Measurements from ENCODE around the gene CENPC.
"Not testable (repeated sequence)": the region's sequence is repeated elsewhere in the genome, so short reads cannot be mapped to it uniquely, and the experiment has no call there.

Gene CENPC

GRCh38 chr4:67531379-67531962 is 13.8 kb downstream of the CENPC start:
- Histone ChIP-seq H3K4me3 (ENCODE audit: low read length in 2 of 2) (no peak overlapping the region), H3K9me3 (ENCODE audit: control insufficient read depth in 2 of 2, low read length in 2 of 2) (no peaks in the 10 kb centered on the region), H3K27ac (ENCODE audit: low read length) (no peak overlapping the region), H3K9ac (ENCODE audit: low read length in 2 of 2) (no peak overlapping the region), H3K4me1 (ENCODE audit: control insufficient read depth, insufficient read depth, low read length) (no peaks in the 10 kb centered on the region), H3K27me3 (ENCODE audit: control insufficient read depth in 1 of 2, insufficient read depth in 2 of 2, low read length in 2 of 2) (no peaks in the 10 kb centered on the region), H3K36me3 (ENCODE audit: control insufficient read depth in 2 of 2, insufficient read depth in 2 of 2, low read length in 2 of 2) (peaks cover 6 to 20% of the 10 kb centered on the region in 2 donors)

DNA sequence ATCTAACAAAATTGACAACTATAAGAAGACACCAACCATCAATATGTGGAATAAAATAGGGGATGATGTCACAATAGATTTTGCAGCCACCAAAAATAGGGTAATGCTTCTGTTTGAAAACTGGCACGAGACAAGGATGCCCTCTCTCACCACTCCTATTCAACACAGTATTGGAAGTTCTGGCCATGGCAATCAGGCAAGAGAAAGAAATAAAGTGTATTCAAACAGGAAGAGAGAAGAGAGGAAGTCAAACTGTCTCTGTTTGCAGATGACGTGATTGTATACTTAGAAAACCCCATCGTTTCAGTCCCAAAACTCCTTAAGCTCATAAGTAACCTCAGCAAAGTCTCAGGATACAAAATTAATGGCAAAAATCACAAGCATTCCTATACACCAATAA is 21.2 kb downstream of the CENPC start:
- not testable (repeated sequence) for H3K4me3 ChIP-seq (ENCODE audit: low read length in 2 of 2); H3K36me3 ChIP-seq (ENCODE audit: control insufficient read depth in 2 of 2, insufficient read depth in 2 of 2, low read length in 2 of 2); H3K27ac ChIP-seq (ENCODE audit: low read length); H3K4me1 ChIP-seq (ENCODE audit: control insufficient read depth, insufficient read depth, low read length); H3K9me3 ChIP-seq (ENCODE audit: control insufficient read depth in 2 of 2, low read length in 2 of 2); H3K9ac ChIP-seq (ENCODE audit: low read length in 2 of 2); H3K27me3 ChIP-seq (ENCODE audit: control insufficient read depth in 1 of 2, insufficient read depth in 2 of 2, low read length in 2 of 2)

- Histone ChIP-seq H3K36me3 (ENCODE audit: control insufficient read depth in 2 of 2, insufficient read depth in 2 of 2, low read length in 2 of 2) (peaks cover 0 to 4% of the 10 kb centered on the region in 2 donors), H3K9ac (ENCODE audit: low read length in 2 of 2) (no peak overlapping the region), H3K4me3 (ENCODE audit: low read length in 2 of 2) (no peak overlapping the region), H3K27ac (ENCODE audit: low read length) (no peak overlapping the region), H3K27me3 (ENCODE audit: control insufficient read depth in 1 of 2, insufficient read depth in 2 of 2, low read length in 2 of 2) (no peaks in the 10 kb centered on the region), H3K9me3 (ENCODE audit: control insufficient read depth in 2 of 2, low read length in 2 of 2) (no peaks in the 10 kb centered on the region), H3K4me1 (ENCODE audit: control insufficient read depth, insufficient read depth, low read length) (no peaks in the 10 kb centered on the region)
These were observed 22.2 kb downstream of the CENPC start for GRCh38 chr4:67522851-67523671.

DNA sequence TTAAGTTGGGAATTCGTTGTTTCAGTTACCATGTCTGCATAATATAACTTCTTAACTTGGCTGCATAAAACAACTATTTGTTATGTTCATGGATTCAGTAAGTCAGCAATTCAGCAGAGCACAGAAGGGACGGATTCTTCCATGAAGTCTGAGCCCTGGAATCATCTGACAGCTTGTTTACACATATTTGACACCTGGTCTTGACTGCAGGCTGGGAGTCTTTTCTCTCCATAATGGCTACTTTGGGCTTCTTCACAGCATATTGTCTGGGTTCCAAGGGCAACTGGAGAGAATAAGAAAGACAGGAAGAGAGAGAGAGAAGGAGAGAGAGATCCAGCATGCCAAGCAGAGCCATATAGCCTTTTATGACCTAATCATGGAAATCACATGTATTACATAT is 23.1 kb downstream of the CENPC start:
- H3K36me3 ChIP-seq (ENCODE audit: control insufficient read depth in 2 of 2, insufficient read depth in 2 of 2, low read length in 2 of 2) = peaks cover 2 to 8% of the 10 kb centered on the region in 2 donors
- H3K4me3 ChIP-seq (ENCODE audit: low read length in 2 of 2) = no peak overlapping the region
- H3K9me3 ChIP-seq (ENCODE audit: control insufficient read depth in 2 of 2, low read length in 2 of 2) = no peaks in the 10 kb centered on the region
- H3K4me1 ChIP-seq (ENCODE audit: control insufficient read depth, insufficient read depth, low read length) = no peaks in the 10 kb centered on the region
- no peaks in the 10 kb centered on the region for H3K27me3 ChIP-seq (ENCODE audit: control insufficient read depth in 1 of 2, insufficient read depth in 2 of 2, low read length in 2 of 2)
- H3K27ac ChIP-seq (ENCODE audit: low read length) = no peak overlapping the region
- no peak overlapping the region for H3K9ac ChIP-seq (ENCODE audit: low read length in 2 of 2)

- no peak overlapping the region for H3K9ac ChIP-seq (ENCODE audit: low read length in 2 of 2)
- no peak overlapping the region for H3K27ac ChIP-seq (ENCODE audit: low read length)
- H3K4me3 ChIP-seq (ENCODE audit: low read length in 2 of 2) = no peak overlapping the region
- no peaks in the 10 kb centered on the region for H3K4me1 ChIP-seq (ENCODE audit: control insufficient read depth, insufficient read depth, low read length)
- H3K27me3 ChIP-seq (ENCODE audit: control insufficient read depth in 1 of 2, insufficient read depth in 2 of 2, low read length in 2 of 2) = no peaks in the 10 kb centered on the region
- H3K9me3 ChIP-seq (ENCODE audit: control insufficient read depth in 2 of 2, low read length in 2 of 2) = no peaks in the 10 kb centered on the region
- peaks cover 2 to 8% of the 10 kb centered on the region in 2 donors for H3K36me3 ChIP-seq (ENCODE audit: control insufficient read depth in 2 of 2, insufficient read depth in 2 of 2, low read length in 2 of 2)
These were observed 23.8 kb downstream of the CENPC start for GRCh38 chr4:67521506-67521905.

DNA sequence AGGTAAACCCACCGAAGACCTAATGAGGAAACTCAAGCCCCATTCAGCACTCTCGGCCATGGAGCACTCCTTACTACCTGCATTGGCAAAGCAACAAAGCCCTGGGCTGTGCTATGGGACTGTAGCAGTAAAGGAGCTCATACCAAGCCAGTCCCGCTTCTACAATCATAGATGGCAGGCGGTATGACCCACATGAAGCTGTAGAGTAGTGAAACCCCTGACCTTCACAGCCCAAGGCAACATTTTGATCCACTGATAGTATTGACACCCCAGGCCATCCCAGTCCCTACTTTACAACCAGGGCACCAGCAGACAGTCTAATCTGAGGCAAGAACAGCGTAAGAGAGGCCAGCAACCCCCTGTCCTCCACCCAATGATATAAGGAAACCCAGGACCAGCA is 25.2 kb downstream of the CENPC start:
- H3K27me3 ChIP-seq (ENCODE audit: control insufficient read depth in 1 of 2, insufficient read depth in 2 of 2, low read length in 2 of 2) = no peaks in the 10 kb centered on the region
- H3K4me3 ChIP-seq (ENCODE audit: low read length in 2 of 2) = no peak overlapping the region
- H3K9me3 ChIP-seq (ENCODE audit: control insufficient read depth in 2 of 2, low read length in 2 of 2) = no peaks in the 10 kb centered on the region
- peaks cover 2 to 10% of the 10 kb centered on the region in 2 donors for H3K36me3 ChIP-seq (ENCODE audit: control insufficient read depth in 2 of 2, insufficient read depth in 2 of 2, low read length in 2 of 2)
- no peak overlapping the region for H3K9ac ChIP-seq (ENCODE audit: low read length in 2 of 2)
- H3K4me1 ChIP-seq (ENCODE audit: control insufficient read depth, insufficient read depth, low read length) = no peaks in the 10 kb centered on the region
- H3K27ac ChIP-seq (ENCODE audit: low read length) = no peak overlapping the region

DNA sequence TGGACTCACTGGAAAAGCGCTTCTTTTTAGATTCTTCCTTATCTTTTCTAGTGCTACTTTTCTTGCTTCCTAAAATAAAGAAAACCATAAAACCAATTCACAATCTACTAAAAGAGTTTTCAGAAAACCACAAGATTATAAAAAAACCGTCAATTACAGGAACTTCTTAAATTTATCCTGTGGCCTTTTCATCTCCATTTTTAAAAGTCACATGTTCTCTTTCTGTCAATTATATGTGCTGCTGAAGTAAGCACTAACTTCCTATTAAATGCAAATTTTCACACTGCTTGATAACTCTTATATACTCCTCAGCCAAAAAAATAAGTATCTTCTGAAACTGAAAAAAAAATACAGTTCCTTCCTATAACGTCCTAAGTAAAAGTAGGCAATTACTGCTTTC is 32.8 kb downstream of the CENPC start:
- H3K27me3 ChIP-seq (ENCODE audit: control insufficient read depth in 1 of 2, insufficient read depth in 2 of 2, low read length in 2 of 2) = no peaks in the 10 kb centered on the region
- no peaks in the 10 kb centered on the region for H3K9me3 ChIP-seq (ENCODE audit: control insufficient read depth in 2 of 2, low read length in 2 of 2)
- no peaks in the 10 kb centered on the region for H3K4me1 ChIP-seq (ENCODE audit: control insufficient read depth, insufficient read depth, low read length)
- no peak overlapping the region for H3K9ac ChIP-seq (ENCODE audit: low read length in 2 of 2)
- no peak overlapping the region for H3K4me3 ChIP-seq (ENCODE audit: low read length in 2 of 2)
- H3K27ac ChIP-seq (ENCODE audit: low read length) = no peak overlapping the region
- peaks cover 14 to 31% of the 10 kb centered on the region in 2 donors for H3K36me3 ChIP-seq (ENCODE audit: control insufficient read depth in 2 of 2, insufficient read depth in 2 of 2, low read length in 2 of 2)

GRCh38 chr4:67500373-67500772 is 44.9 kb downstream of the CENPC start:
- Histone ChIP-seq H3K4me1 (ENCODE audit: control insufficient read depth, insufficient read depth, low read length) (no peaks in the 10 kb centered on the region), H3K9me3 (ENCODE audit: control insufficient read depth in 2 of 2, low read length in 2 of 2) (no peaks in the 10 kb centered on the region), H3K27ac (ENCODE audit: low read length) (no peak overlapping the region), H3K36me3 (ENCODE audit: control insufficient read depth in 2 of 2, insufficient read depth in 2 of 2, low read length in 2 of 2) (peaks cover 8 to 15% of the 10 kb centered on the region in 2 donors), H3K9ac (ENCODE audit: low read length in 2 of 2) (no peak overlapping the region), H3K27me3 (ENCODE audit: control insufficient read depth in 1 of 2, insufficient read depth in 2 of 2, low read length in 2 of 2) (no peaks in the 10 kb centered on the region), H3K4me3 (ENCODE audit: low read length in 2 of 2) (no peak overlapping the region)

GRCh38 chr4:67499799-67500198 is 45.5 kb downstream of the CENPC start:
- Histone ChIP-seq H3K36me3 (ENCODE audit: control insufficient read depth in 2 of 2, insufficient read depth in 2 of 2, low read length in 2 of 2) (peaks cover 8 to 12% of the 10 kb centered on the region in 2 donors), H3K4me3 (ENCODE audit: low read length in 2 of 2) (no peak overlapping the region), H3K4me1 (ENCODE audit: control insufficient read depth, insufficient read depth, low read length) (no peaks in the 10 kb centered on the region), H3K9me3 (ENCODE audit: control insufficient read depth in 2 of 2, low read length in 2 of 2) (no peaks in the 10 kb centered on the region), H3K27ac (ENCODE audit: low read length) (no peak overlapping the region), H3K27me3 (ENCODE audit: control insufficient read depth in 1 of 2, insufficient read depth in 2 of 2, low read length in 2 of 2) (no peaks in the 10 kb centered on the region), H3K9ac (ENCODE audit: low read length in 2 of 2) (no peak overlapping the region)

- Histone ChIP-seq H3K27ac (ENCODE audit: low read length) (no peak overlapping the region), H3K9me3 (ENCODE audit: control insufficient read depth in 2 of 2, low read length in 2 of 2) (no peaks in the 10 kb centered on the region), H3K36me3 (ENCODE audit: control insufficient read depth in 2 of 2, insufficient read depth in 2 of 2, low read length in 2 of 2) (peaks cover 7 to 21% of the 10 kb centered on the region in 2 donors), H3K27me3 (ENCODE audit: control insufficient read depth in 1 of 2, insufficient read depth in 2 of 2, low read length in 2 of 2) (no peaks in the 10 kb centered on the region), H3K9ac (ENCODE audit: low read length in 2 of 2) (no peak overlapping the region), H3K4me1 (ENCODE audit: control insufficient read depth, insufficient read depth, low read length) (no peaks in the 10 kb centered on the region), H3K4me3 (ENCODE audit: low read length in 2 of 2) (no peak overlapping the region)
These were observed 61.3 kb downstream of the CENPC start for GRCh38 chr4:67483868-67484602.

All from stomach smooth muscle (tissue), 2 donors.